ENCODE data around the gene LHFPL4.

Gene LHFPL4

GRCh38 chr3:9469986-9470385 lies 83.6 kb downstream of the LHFPL4 start:
- H3K4me3 ChIP-seq (ENCODE audit: low read length): no peak overlapping the region
- TF ChIP-seq, protein P1, sequence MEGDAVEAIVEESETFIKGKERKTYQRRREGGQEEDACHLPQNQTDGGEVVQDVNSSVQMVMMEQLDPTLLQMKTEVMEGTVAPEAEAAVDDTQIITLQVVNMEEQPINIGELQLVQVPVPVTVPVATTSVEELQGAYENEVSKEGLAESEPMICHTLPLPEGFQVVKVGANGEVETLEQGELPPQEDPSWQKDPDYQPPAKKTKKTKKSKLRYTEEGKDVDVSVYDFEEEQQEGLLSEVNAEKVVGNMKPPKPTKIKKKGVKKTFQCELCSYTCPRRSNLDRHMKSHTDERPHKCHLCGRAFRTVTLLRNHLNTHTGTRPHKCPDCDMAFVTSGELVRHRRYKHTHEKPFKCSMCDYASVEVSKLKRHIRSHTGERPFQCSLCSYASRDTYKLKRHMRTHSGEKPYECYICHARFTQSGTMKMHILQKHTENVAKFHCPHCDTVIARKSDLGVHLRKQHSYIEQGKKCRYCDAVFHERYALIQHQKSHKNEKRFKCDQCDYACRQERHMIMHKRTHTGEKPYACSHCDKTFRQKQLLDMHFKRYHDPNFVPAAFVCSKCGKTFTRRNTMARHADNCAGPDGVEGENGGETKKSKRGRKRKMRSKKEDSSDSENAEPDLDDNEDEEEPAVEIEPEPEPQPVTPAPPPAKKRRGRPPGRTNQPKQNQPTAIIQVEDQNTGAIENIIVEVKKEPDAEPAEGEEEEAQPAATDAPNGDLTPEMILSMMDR (conservative IDR thresholded peaks at IDR 0.05; ENCODE audit: low read length): no peak
- DNase-seq (ENCODE audit: low read depth): no peak

DNA sequence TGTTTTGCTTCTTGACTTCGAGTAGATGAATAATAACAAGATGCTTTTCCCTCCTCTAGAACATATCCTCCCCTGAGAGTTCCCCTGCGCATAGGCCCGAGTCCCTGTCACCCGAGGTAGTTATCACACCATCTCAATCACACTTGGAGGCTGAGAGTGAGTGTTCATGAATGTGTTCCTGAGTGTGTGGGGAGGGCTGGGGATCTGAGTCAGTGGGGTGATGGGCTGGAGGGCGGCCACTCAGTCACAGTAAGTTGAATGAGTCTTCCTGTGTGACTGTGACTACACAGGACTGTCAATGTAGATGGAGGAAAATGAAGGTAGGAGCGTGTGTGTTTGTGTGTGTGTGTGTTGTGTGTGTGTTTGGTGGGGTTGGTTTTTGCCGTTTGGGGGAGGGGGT lies 85.2 kb downstream of the LHFPL4 start:
- no peak for DNase-seq (ENCODE audit: low read depth)
- no peak overlapping the region for H3K4me3 ChIP-seq (ENCODE audit: low read length)
- TF ChIP-seq, protein P1 (conservative IDR thresholded peaks at IDR 0.05; ENCODE audit: low read length): no peak

DNA sequence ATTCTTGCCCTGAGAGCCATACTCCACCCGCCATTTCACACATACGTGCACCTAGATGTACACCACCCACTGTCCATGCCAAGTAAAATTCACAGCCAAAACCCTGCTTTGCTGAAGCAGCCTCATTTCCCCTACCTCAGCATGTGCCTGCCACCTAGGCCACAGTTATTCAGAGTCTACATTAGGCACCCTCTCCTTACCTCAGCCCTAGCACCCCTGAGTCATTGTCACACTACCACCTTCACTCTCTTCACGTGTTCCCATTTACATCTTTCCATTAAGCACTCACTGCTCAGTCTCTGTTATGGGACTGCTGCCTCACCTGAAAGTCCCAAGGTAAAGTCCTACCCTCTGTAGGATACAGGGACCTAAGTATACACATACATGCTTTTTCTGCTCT lies 86.2 kb downstream of the LHFPL4 start:
- TF ChIP-seq, protein P1 (conservative IDR thresholded peaks at IDR 0.05; ENCODE audit: low read length): no peak
- no peak for DNase-seq (ENCODE audit: low read depth)
- no peak overlapping the region for H3K4me3 ChIP-seq (ENCODE audit: low read length)

- TF ChIP-seq, protein P1 (conservative IDR thresholded peaks at IDR 0.05; ENCODE audit: low read length): no peak
- DNase-seq (ENCODE audit: low read depth): no peak
- no peak overlapping the region for H3K4me3 ChIP-seq (ENCODE audit: low read length)
These were observed 98.0 kb downstream of the LHFPL4 start for GRCh38 chr3:9455596-9456131.

- peak; percentile 29 for DNase-seq (ENCODE audit: low read depth)
- TF ChIP-seq, protein P1 (conservative IDR thresholded peaks at IDR 0.05; ENCODE audit: low read length): no peak
- H3K4me3 ChIP-seq (ENCODE audit: low read length): no peak overlapping the region
These were observed 101.2 kb downstream of the LHFPL4 start for GRCh38 chr3:9452417-9452816.

- DNase-seq (ENCODE audit: low read depth): no peak
- TF ChIP-seq, protein P1 (conservative IDR thresholded peaks at IDR 0.05; ENCODE audit: low read length): no peak
- H3K4me3 ChIP-seq (ENCODE audit: low read length): no peak overlapping the region
These were observed 102.6 kb downstream of the LHFPL4 start for GRCh38 chr3:9450991-9451390.

DNA sequence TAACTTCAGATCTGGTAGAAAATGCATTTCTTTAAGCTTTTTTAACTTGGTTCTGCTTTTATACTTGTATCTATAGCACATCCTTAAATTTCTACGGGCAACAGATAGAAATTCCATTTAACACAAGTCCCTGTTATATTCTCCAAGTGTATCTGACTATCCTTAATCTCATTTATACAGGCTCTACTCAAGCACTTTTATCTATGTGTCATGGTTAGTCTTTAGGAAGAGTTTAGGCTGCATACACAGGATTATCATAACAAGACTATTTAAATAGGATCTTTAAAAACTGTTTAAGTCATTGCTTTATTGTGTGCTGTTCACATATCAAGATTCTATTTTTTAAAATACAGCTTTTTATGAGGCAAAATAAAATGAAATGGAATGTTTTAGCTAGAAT lies 103.5 kb downstream of the LHFPL4 start:
- DNase-seq (ENCODE audit: low read depth): no peak
- no peak overlapping the region for H3K4me3 ChIP-seq (ENCODE audit: low read length)
- TF ChIP-seq, protein P1 (conservative IDR thresholded peaks at IDR 0.05; ENCODE audit: low read length): no peak
